ENCODE measurements around the gene LRP1B.

DNA sequence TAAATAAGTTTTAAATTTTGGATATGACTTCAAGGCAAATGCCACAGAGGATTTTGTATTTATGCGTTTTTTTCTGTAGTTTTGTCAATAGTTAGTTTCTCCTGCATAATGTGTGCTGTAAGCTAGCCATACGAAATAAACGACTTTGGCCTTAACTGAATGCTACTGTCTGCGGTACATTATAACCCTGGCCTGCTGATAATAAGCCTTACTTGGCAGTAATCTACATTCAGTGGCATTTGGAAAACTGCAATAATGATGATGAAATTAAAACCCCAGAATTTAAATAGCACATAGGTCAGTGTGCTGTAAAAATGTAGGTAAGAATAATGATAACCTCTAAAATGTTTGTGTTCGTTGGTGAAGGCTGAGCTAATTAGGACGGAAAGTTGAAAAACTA lies 88.8 kb downstream of the LRP1B start:
- TF ChIP-seq PBX3 (IDR thresholded peaks at IDR 0.05) (no peak), BCL3 (IDR thresholded peaks at IDR 0.05) (no peak), CTCF (IDR thresholded peaks at IDR 0.05) (no peak)

Data from A549 (cell line).